SU-DHL-6 (cell line): ENCODE results near the gene TARS1.

Source experiments
- H2AFZ ChIP-seq: fragments of 200-600 bp; sonication (generic); 2 replicates; pipeline ENCODE4 v1.6.1; 2014; ENCODE audit warnings: low read depth, mild to moderate bottlenecking, moderate library complexity, mixed read lengths, antibody characterized with exemption, low read length; ENCODE audit not compliant: severe bottlenecking
- H3F3A ChIP-seq: fragments of 200-600 bp; shearing (Covaris generic); 2 replicates; pipeline ENCODE4 v1.6.0; 2016; ENCODE audit warnings: antibody characterized with exemption, mild to moderate bottlenecking; ENCODE audit not compliant: insufficient read depth
- H3K27ac ChIP-seq: fragments of 200-600 bp; sonication (generic); 2 replicates; pipeline ENCODE4 v1.5.1; 2016; ENCODE audit warnings: low read depth, mild to moderate bottlenecking, low read length, moderate library complexity, mixed read lengths
- H3K27me3 ChIP-seq: fragments of 200-600 bp; sonication (generic), shearing (Covaris generic); 2 replicates; pipeline ENCODE4 v1.6.0; 2014; ENCODE audit warnings: mild to moderate bottlenecking, low read length
- H3K36me3 ChIP-seq: fragments of 200-600 bp; sonication (generic); 2 replicates; pipeline ENCODE4 v1.6.1; 2014; ENCODE audit warnings: mild to moderate bottlenecking, low read length, mixed read lengths
- H3K4me2 ChIP-seq: fragments of 300-600, 200-600 bp; shearing (Covaris generic), sonication (generic); 2 replicates; pipeline ENCODE4 v1.6.0; 2014; ENCODE audit warnings: low read length, low read depth, mild to moderate bottlenecking; ENCODE audit not compliant: poor library complexity, severe bottlenecking
- H3K4me3 ChIP-seq: fragments of 200-600 bp; sonication (generic); 2 replicates; pipeline ENCODE4 v1.5.1; 2014; ENCODE audit warnings: antibody characterized with exemption, low read length, mild to moderate bottlenecking, mixed read lengths; ENCODE audit not compliant: insufficient read depth, poor library complexity, severe bottlenecking
- H3K79me2 ChIP-seq: fragments of 200-600 bp; sonication (generic); 2 replicates; pipeline ENCODE4 v1.6.1; 2014; ENCODE audit warnings: mild to moderate bottlenecking, low read length, moderate library complexity; ENCODE audit not compliant: insufficient read depth
- H3K9ac ChIP-seq: fragments of 200-600 bp; sonication (generic); 2 replicates; pipeline ENCODE4 v1.7.0; 2014; ENCODE audit warnings: mild to moderate bottlenecking, low read length
- H3K9me2 ChIP-seq: fragments of 200-600 bp; sonication (generic); replicated peaks from 2 replicates; pipeline ENCODE4 v1.6.1; 2014; ENCODE audit warnings: low read length; ENCODE audit not compliant: insufficient read depth
- H3K9me3 ChIP-seq: fragments of 200-600 bp; sonication (generic); 2 replicates; pipeline ENCODE4 v1.6.1; 2014; ENCODE audit warnings: low read length, mixed read lengths; ENCODE audit not compliant: insufficient read depth
- H4K20me1 ChIP-seq: fragments of 200-600 bp; sonication (generic); 2 replicates; pipeline ENCODE4 v1.6.1; 2014; ENCODE audit warnings: low read depth, mild to moderate bottlenecking, antibody characterized with exemption, low read length, moderate library complexity, mixed read lengths
- EZH2phosphoT487 ChIP-seq: fragments of 200-600 bp; sonication (generic), shearing (Covaris generic); conservative IDR thresholded peaks from 2 replicates; pipeline ENCODE4 v1.6.1; 2018; ENCODE audit warnings: mild to moderate bottlenecking, antibody characterized with exemption, low read length, moderate library complexity, mixed read lengths
- TF ChIP-seq, protein P1 (sequence below): fragments of 200-600 bp; sonication (generic); IDR thresholded peaks from one replicate; pipeline ENCODE4 v1.5.1; 2017; ENCODE audit warnings: antibody characterized with exemption, mild to moderate bottlenecking, low read length, moderate library complexity; ENCODE audit not compliant: insufficient read depth, poor library complexity, severe bottlenecking

The TARS1 gene

DNA sequence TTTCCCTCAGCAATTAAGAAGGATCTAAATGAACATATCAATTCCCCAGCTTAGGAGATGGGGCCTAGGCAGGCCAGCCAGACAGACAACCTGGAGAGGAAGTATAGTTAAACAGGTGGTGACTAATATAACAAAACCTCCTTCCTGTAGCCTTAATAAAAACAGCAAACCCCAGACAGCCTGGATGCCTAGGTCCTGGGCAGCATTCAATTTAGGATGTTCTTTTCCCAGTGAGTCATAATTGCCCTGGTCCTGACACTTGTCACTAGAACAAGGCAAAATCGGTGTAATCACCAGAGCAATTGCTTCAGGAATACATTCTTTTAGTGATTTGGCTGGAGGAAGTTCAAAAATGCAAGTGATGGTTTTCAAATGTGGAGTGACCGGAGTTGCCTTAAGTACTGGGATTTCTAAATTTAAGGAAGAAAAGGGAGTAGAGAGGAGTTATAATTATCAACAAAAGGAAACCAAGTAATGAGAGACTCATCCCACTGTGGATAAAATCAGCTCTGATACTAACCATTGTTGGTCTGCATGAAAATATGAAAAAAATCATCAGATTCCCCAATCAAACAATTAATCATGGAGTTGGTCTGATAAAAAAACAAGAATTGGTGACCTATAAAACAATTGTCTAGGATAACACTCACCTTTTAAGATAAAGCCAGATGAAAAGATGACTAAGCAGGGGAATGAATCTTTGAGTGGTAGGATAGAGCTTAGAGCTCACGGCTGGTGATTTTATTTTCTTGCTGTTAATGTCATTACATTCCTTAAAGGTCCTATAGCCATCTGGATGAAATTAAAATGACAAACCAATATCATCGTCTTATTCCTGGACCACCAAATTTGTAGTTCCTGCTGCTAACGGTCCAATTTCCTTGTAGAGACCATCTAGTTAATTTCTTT is 39.0 kb upstream of the TARS1 start:
- H2AFZ ChIP-seq, result no peak overlapping the region
- no peak overlapping the region for H3K9ac ChIP-seq
- no peak overlapping the region for H3K27ac ChIP-seq

DNA sequence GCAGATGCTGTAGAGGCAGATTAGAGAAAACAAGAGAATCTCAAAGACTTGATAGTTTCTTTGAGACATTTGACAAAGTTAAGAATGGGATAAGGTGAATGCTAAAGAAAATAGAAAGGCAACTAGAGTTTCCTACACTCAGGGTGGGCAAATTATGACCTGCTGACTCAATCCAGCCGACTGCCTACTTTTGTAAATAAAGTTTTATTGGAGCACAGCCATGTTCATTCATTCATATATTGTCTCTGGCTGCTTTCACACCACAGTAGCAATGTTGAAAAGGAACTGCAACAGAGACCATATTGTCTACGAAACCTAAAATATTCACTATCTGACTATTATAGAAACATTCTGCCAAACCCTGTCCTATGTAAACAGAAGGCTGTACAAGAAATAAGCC is 37.6 kb upstream of the TARS1 start:
- no peak overlapping the region for H3K4me3 ChIP-seq
- H3K27ac ChIP-seq, result no peak overlapping the region
- no peaks in the 10 kb centered on the region for H3K79me2 ChIP-seq
- TF ChIP-seq EZH2phosphoT487, result no peak
- TF ChIP-seq, protein P1, sequence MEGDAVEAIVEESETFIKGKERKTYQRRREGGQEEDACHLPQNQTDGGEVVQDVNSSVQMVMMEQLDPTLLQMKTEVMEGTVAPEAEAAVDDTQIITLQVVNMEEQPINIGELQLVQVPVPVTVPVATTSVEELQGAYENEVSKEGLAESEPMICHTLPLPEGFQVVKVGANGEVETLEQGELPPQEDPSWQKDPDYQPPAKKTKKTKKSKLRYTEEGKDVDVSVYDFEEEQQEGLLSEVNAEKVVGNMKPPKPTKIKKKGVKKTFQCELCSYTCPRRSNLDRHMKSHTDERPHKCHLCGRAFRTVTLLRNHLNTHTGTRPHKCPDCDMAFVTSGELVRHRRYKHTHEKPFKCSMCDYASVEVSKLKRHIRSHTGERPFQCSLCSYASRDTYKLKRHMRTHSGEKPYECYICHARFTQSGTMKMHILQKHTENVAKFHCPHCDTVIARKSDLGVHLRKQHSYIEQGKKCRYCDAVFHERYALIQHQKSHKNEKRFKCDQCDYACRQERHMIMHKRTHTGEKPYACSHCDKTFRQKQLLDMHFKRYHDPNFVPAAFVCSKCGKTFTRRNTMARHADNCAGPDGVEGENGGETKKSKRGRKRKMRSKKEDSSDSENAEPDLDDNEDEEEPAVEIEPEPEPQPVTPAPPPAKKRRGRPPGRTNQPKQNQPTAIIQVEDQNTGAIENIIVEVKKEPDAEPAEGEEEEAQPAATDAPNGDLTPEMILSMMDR, result no peak
- no peaks in the 10 kb centered on the region for H4K20me1 ChIP-seq
- no peak overlapping the region for H2AFZ ChIP-seq
- no peaks in the 10 kb centered on the region for H3K9me3 ChIP-seq
- H3F3A ChIP-seq, result no peaks in the 10 kb centered on the region
- H3K36me3 ChIP-seq, result no peaks in the 10 kb centered on the region
- no peak overlapping the region for H3K9ac ChIP-seq
- no peak overlapping the region for H3K4me2 ChIP-seq
- no peaks in the 10 kb centered on the region for H3K9me2 ChIP-seq
- H3K27me3 ChIP-seq, result no peaks in the 10 kb centered on the region

More for the DNA sequence above, 39.0 kb upstream of the TARS1 start:
- no peaks in the 10 kb centered on the region for H3K9me2 ChIP-seq
- no peaks in the 10 kb centered on the region for H3K79me2 ChIP-seq
- H3K4me3 ChIP-seq, result no peak overlapping the region
- no peaks in the 10 kb centered on the region for H3F3A ChIP-seq
- no peaks in the 10 kb centered on the region for H3K9me3 ChIP-seq
- H3K36me3 ChIP-seq, result no peaks in the 10 kb centered on the region
- no peak overlapping the region for H3K4me2 ChIP-seq
- no peaks in the 10 kb centered on the region for H4K20me1 ChIP-seq
- H3K27me3 ChIP-seq, result no peaks in the 10 kb centered on the region
- TF ChIP-seq EZH2phosphoT487, result no peak
- TF ChIP-seq, protein P1, result no peak

DNA sequence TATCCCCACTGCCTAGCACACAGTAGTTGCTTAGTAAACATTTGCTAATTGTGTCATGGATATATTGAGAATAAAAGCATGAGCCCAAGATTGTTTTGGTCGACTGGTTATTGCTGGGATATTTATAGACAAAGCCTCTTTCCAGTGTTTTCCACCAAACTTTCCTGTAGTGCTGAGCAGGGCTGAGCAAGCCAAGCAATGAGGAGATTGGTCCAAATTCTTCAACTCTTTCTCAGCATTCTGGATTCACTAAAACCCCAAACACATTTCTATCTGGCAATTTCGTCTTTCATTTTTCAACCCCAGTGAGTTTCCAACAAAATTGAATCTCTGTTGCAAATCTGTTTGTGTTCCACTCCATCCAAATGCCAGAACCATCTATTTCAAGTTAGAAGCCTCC is 31.9 kb upstream of the TARS1 start:
- Histone ChIP-seq H2AFZ (no peak overlapping the region), H3K27ac (no peak overlapping the region), H3K9me3 (no peaks in the 10 kb centered on the region), H4K20me1 (no peaks in the 10 kb centered on the region), H3K9ac (no peak overlapping the region), H3F3A (no peaks in the 10 kb centered on the region), H3K27me3 (no peaks in the 10 kb centered on the region), H3K79me2 (no peaks in the 10 kb centered on the region), H3K36me3 (no peaks in the 10 kb centered on the region), H3K4me3 (no peak overlapping the region), H3K4me2 (no peak overlapping the region), H3K9me2 (no peaks in the 10 kb centered on the region)
- TF ChIP-seq, protein P1, result no peak
- no peak for TF ChIP-seq EZH2phosphoT487
